Measurements from ENCODE around the gene ARTN.
A peak's percentile ranks its signal among the peaks of the same experiment; 100 is the strongest.

ARTN gene

DNA sequence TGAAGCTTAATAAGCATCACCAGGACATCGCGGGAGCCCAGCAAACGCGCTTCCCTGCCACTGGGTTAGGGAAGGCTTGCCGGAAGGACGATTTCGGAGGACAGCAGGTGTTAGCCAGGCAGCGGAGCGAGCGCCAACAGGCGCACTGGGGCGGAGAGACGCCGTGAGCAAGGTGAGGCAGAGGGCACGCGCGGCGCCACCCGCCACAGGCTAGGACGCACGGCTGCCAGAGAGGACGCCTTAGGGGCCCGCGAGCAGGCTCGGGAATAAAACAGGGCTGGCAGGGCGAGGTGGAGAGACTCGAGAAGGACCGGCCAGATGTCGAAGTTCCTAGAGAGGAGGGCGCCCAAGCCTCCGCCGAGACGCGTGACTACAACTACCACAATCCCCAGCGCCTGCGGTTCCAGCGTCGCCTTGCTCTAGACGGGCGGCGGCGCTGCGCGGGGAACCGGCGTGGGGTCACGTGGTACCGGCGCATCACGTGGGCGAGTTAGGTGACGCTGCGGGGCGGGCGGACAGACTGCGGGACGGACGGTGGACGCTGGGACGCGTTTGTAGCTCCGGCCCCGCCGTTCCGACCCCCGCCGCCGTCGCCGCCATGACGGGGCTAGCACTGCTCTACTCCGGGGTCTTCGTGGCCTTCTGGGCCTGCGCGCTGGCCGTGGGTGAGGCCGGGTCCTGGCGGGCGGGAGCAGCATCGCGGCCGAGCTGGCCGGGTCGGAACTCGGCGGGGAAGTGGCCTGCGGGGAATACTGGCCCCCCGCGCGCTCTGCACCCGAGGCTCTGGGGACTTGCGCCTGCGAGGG lies 41.0 kb downstream of the ARTN start, which contains the start of gene ATP6V0B:
TSS of gene ATP6V0B (plus strand) at position 518 of the 806 bp plus-strand sequence. CDS start at position 599, 81 bp downstream.
- DNase-seq, result peak; percentile 91

- peak; percentile 52 for DNase-seq
Measured at GRCh38 chr1:43975249-43975961, 41.8 kb downstream of the ARTN start.

GRCh38 chr1:43976045-43976444 lies 42.4 kb downstream of the ARTN start:
- DNase-seq, result no peak

DNA sequence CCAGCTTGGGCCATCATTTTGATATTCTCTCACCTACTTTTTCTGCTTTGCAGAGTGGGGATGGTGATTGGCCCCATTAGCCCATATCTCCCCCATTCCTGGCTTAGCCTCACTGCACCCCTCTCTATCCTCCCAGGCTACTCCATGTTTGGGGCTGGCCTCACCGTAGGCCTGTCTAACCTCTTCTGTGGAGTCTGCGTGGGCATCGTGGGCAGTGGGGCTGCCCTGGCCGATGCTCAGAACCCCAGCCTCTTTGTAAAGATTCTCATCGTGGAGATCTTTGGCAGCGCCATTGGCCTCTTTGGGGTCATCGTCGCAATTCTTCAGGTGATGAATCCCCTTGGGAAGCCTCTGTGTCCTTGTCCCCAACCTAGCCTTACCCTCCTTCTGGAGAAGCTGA lies 43.3 kb downstream of the ARTN start:
- DNase-seq, result no peak

DNA sequence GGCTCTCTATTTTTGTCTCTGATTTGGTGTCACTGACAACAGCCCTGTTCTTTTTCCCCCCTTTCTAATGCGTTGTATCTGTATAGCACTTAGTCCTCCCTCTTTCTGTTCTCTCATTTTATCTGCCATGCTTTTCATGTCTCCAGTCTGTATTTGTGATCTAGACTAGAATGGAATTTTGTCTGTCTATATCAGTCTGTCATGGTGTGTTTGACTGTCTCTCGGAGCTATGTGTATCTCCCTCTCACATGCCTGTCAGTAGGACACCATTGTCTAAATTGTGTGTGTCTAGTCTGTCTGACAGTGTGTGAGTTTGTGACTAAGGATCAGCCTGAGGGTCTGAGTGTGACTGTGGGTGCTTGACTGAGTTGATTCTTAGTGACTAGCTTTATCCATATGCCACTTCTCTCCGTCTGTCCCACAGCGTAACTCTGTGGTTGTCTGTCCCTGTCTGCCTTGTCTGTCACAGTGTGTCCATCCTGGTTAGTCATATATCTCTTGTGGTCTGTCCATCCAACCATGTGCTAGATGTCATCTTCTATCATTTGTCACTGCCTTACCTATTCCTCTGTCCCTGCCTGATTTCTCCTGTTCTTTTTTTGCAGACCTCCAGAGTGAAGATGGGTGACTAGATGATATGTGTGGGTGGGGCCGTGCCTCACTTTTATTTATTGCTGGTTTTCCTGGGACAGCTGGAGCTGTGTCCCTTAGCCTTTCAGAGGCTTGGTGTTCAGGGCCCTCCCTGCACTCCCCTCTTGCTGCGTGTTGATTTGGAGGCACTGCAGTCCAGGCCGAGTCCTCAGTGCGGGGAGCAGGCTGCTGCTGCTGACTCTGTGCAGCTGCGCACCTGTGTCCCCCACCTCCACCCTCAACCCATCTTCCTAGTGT lies 44.0 kb downstream of the ARTN start:
- DNase-seq, result no peak

DNA sequence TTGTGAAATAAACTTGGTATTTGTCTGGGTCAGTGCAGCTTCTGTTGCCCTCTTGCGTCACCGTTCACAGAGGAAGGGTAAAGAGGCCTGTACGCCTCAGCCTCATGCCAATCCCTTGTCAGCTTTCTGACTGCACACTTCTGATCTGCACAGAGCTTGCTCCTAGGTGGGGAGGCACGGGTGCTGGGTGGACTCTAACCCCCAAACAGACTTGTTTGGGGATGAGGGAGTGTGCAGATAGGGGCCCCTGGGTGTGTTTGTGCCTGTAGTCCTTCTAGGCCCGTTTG lies 44.6 kb downstream of the ARTN start:
- DNase-seq, result no peak

DNA sequence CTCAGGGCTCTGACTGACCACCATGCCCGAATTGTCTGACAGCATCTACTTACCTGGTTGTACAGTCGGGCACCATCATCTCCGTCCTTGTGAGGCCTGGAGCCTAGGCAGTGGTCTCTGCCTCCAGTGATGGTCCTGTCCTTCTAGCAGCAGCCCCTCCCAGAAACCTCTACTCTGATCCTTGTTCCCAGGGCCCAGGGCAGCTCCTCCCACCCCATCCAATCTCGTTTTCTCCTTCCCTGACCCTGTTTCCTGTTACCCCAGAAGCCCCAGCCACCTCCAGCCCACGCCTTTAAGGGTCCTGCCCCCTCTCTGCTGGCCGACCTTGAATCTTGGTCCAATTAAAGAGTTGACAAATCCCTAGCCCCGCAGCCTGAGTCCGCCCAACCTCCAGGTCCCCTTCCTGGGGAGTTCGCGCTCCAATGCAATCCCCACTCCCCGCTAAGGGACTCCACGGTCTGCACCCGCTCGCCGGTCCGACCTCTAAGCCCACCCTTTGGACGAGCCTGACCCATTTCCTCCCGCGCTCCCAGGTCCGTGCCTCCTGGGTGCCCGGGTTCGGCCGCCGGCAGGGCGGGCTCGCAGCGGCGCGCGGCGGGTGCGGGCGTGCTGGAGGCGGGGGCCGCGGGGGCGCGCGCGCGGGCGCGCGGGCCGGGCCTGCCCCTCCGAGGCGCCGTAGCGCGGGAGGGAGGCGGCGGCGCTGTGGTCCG lies 45.1 kb downstream of the ARTN start, which contains the start of gene B4GALT2:
TSS of gene B4GALT2 (plus strand) at position 660 of the 710 bp plus-strand sequence. CDS start 1,951 bp downstream, outside the sequence.
- peak; percentile 47 for DNase-seq

- DNase-seq, result no peak
Measured at GRCh38 chr1:43979261-43979527, 45.6 kb downstream of the ARTN start.

DNA sequence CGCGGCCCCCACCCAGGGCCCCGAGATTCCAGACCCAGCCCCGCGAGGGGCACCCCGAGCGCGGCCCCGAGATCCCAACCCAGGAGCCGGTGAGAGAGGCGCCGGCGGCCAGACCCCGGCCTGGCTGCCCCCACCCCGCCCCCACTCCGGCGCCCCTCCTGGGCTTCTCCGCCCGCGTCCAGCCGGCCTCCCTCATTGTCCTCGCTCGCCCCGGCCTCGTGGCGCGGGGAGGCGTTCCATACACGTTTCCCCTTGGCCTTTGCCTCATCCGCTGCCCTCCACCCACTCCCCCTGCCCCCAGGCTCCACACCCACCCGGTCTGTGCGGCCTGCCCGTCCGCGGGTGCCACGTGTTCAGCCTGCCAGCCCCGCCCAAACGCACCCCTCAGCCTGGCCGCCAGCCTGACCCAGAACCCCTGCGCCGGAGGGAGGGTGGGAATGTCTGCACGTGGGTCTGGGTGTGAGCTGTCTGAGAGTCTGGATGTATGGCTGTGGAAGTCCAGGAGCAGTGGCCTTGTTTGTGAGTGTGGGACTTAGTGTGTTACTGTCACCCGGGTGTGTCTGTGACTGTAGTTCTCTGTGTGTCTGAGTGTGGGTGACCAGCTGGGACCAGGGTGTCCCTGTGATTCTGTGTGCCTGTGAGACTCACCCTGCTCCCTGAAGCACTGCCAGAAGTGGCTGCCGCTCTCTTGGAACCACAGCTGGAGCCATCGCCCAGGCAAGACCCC lies 46.1 kb downstream of the ARTN start:
- peak; percentile 27 for DNase-seq

GRCh38 chr1:43980255-43981134 lies 46.9 kb downstream of the ARTN start:
- no peak for DNase-seq

- no peak for DNase-seq
Measured at GRCh38 chr1:43981135-43981491, 47.5 kb downstream of the ARTN start.

GRCh38 chr1:43981636-43982035 lies 48.0 kb downstream of the ARTN start:
- no peak for DNase-seq

GRCh38 chr1:43982241-43982640 lies 48.6 kb downstream of the ARTN start:
- DNase-seq, result no peak

DNA sequence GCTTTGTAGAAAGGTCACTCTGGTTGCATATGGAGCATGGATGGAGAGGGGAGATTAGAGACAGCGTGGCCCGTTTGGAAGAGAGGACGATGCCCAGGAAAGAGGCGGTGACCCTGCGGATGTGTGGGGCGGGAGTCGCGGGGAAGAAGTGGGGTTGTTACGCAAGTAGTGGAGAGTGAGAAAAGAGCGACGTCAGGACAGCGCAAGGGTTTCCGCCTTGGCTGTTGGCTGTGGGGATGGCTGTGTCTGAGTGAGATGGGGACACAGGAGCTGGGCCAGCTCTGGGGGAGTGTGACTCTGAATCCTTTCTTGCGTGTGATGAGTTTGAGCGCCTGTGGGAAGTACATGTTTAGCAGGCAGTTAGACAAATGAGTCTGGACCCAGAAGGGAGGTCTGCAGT lies 49.2 kb downstream of the ARTN start:
- no peak for DNase-seq

GRCh38 chr1:43983253-43983899 lies 49.8 kb downstream of the ARTN start:
- no peak for DNase-seq

DNA sequence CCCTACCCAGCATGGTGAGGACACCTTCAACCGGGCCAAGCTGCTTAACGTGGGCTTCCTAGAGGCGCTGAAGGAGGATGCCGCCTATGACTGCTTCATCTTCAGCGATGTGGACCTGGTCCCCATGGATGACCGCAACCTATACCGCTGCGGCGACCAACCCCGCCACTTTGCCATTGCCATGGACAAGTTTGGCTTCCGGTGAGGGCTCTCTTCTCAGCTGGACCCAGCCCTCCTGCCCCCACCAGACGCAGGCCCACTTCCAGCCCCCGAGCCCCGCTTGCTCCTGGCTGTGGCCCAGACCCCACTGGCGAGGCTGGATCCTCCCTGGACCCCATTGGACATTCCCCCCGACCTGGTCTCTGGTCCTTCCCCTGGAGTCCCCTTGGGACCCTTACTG lies 51.3 kb downstream of the ARTN start:
- no peak for DNase-seq

GRCh38 chr1:43985984-43986595 lies 52.5 kb downstream of the ARTN start:
- no peak for DNase-seq

DNA sequence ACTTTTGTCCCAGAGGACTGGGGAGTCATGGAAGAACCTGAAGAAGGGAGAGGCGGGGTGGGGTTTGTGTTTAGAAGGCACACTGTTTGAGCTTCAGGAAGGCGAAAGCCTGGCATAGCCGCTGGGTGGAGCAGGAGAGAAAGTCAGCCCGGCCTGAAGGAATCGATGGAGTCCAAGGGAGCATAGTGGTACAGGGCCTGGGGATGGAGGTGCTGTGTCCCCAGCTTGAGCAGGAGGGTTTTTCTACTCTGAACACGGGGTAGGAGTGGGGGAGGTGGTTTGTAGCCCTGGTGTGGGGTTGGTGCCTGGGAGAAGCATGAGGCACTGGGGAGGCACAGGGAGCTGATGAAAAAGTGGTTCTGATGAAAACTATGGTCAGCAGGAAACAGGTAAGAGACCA lies 53.1 kb downstream of the ARTN start:
- DNase-seq, result no peak

Measured in CD4-positive, alpha-beta T cell treated with Interleukin-10 for 1 hour (primary cell).